Coronary artery (tissue), 2 donors: ENCODE data around the gene AHNAK.
"Not testable (repeated sequence)": the region's sequence is repeated elsewhere in the genome, so short reads cannot be mapped to it uniquely, and the experiment has no call there.

Experiments used
- DNase-seq: peaks from one replicate; pipeline ENCODE4 v3.0.0-alpha.2; 2017; ENCODE audit warnings: low spot score
- H3K27ac ChIP-seq, 2 donors: fragments of 200-600 bp; sonication (generic); one replicate each; pipeline ENCODE4 v1.5.1; 2016 to 2019
- H3K4me3 ChIP-seq: fragments of 200-600 bp; sonication (generic); 2 replicates; pipeline ENCODE4 v1.5.1; 2016; ENCODE audit warnings: mild to moderate bottlenecking, moderate library complexity
- CTCF ChIP-seq: fragments of 200-600 bp; sonication (generic); IDR thresholded peaks from one replicate; pipeline ENCODE4 v1.5.1; 2019; ENCODE audit warnings: antibody characterized with exemption

AHNAK gene

GRCh38 chr11:62555464-62556107 lies 9.0 kb upstream of the AHNAK start:
- TF ChIP-seq CTCF: no peak
- DNase-seq: no peak

GRCh38 chr11:62554387-62555167 lies 8.0 kb upstream of the AHNAK start:
- no peak for DNase-seq
- Histone ChIP-seq H3K4me3 (no peak overlapping the region), H3K27ac (peak overlapping the region; percentile 93 to 95)
- TF ChIP-seq CTCF: no peak

More at GRCh38 chr11:62555464-62556107, 9.0 kb upstream of the AHNAK start:
- Histone ChIP-seq H3K4me3 (peak overlapping the region; percentile 61), H3K27ac (peak overlapping the region; percentile 93 to 95)

- no peak for DNase-seq
- H3K4me3 ChIP-seq: peak overlapping the region; percentile 57
- no peak for TF ChIP-seq CTCF
- peak overlapping the region; percentile 93 to 95 for H3K27ac ChIP-seq
Observed at GRCh38 chr11:62553839-62554361, 7.3 kb upstream of the AHNAK start.

- Histone ChIP-seq H3K27ac (peak overlapping the region; percentile 93 to 95), H3K4me3 (peak overlapping the region; percentile 57)
- no peak for TF ChIP-seq CTCF
- DNase-seq: peak; percentile 96
Observed at GRCh38 chr11:62553080-62553838, 6.7 kb upstream of the AHNAK start.

GRCh38 chr11:62552485-62553079 lies 6.0 kb upstream of the AHNAK start:
- DNase-seq: no peak
- peak overlapping the region; percentile 93 to 95 for H3K27ac ChIP-seq
- no peak for TF ChIP-seq CTCF
- H3K4me3 ChIP-seq: peak overlapping the region; percentile 57

- DNase-seq, H3K4me3 ChIP-seq: not testable (repeated sequence)
- H3K27ac ChIP-seq: peak overlapping the region; percentile 93 to 95
Observed at GRCh38 chr11:62550478-62550877, 3.9 kb upstream of the AHNAK start.
